Suprapubic skin (tissue), 2 donors: ENCODE results near the gene KCTD20.

Source experiments
- EP300 ChIP-seq: sonication (generic); formaldehyde crosslinking; IDR thresholded peaks from one replicate; pipeline ENCODE4 v1.6.1; 2017; ENCODE audit warnings: antibody characterized with exemption
- POLR2A ChIP-seq, 2 donors: fragments of 450-650 bp; IDR thresholded peaks; one replicate each; pipeline ENCODE4 v1.6.1; 2017; ENCODE audit warnings: antibody characterized with exemption in 2 of 2, mild to moderate bottlenecking in 2 of 2, moderate library complexity in 2 of 2

GRCh38 chr6:36442103-36442670 lies 613 bp upstream of the KCTD20 start:
- TF ChIP-seq EP300 = no peak
- no peak for TF ChIP-seq POLR2A (IDR thresholded peaks at IDR 0.05)
